ENCODE data around the gene UNC13C.

UNC13C gene

GRCh38 chr15:54345827-54346226 lies 367.6 kb downstream of the UNC13C start:
- H3K9me3 ChIP-seq (ENCODE audit: control insufficient read depth, insufficient read depth, low read length) = no peaks in the 10 kb centered on the region
- H3K9ac ChIP-seq (ENCODE audit: low read depth, low read length) = no peak overlapping the region
- no peak overlapping the region for H3K4me3 ChIP-seq (ENCODE audit: low read depth, low read length)
- no peaks in the 10 kb centered on the region for H3K4me1 ChIP-seq (ENCODE audit: control insufficient read depth, insufficient read depth, low read length)
- no peaks in the 10 kb centered on the region for H3K36me3 ChIP-seq (ENCODE audit: control insufficient read depth, insufficient read depth, low read length)
- no peaks in the 10 kb centered on the region for H3K27me3 ChIP-seq (ENCODE audit: control insufficient read depth, insufficient read depth, low read length)
- H3K27ac ChIP-seq (ENCODE audit: low read depth, low read length) = no peak overlapping the region

DNA sequence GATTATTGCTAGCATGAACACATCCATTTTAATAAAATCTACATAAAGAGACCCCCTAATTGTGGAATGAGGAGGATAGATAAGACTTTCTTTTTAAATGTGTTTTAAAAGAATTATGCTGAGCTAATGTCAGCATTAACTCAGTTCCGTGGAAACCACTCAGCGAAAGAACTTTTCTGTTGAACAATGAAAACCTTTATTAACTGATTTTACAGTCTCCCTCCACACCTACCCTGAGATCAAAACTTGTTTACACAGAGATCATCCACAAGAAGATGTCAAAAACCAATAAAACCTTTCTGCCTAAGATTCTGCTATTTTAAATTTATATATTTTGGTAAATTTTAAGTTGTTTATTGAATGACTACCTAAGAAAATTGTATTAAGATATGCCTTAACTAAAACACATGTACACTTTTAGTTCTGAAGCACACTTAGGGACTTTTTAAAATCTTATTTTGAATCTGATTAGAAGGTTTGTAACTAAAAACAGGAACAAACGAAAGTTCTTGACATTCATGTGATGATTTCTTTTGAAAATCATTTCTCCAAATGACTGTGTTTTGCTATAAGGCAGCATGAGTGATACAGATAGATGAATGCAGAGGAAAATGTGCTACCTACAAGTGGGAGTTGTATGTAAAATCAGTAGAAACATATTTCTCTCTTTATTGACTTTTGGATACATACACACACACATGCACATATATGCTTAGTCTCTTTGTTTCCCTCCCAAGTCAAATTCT lies 369.0 kb downstream of the UNC13C start:
- Histone ChIP-seq H3K27me3 (ENCODE audit: control insufficient read depth, insufficient read depth, low read length) (no peaks in the 10 kb centered on the region), H3K4me3 (ENCODE audit: low read depth, low read length) (no peak overlapping the region), H3K9ac (ENCODE audit: low read depth, low read length) (no peak overlapping the region), H3K36me3 (ENCODE audit: control insufficient read depth, insufficient read depth, low read length) (no peaks in the 10 kb centered on the region), H3K4me1 (ENCODE audit: control insufficient read depth, insufficient read depth, low read length) (no peaks in the 10 kb centered on the region), H3K9me3 (ENCODE audit: control insufficient read depth, insufficient read depth, low read length) (no peaks in the 10 kb centered on the region), H3K27ac (ENCODE audit: low read depth, low read length) (no peak overlapping the region)

GRCh38 chr15:54353726-54354125 lies 375.5 kb downstream of the UNC13C start:
- no peak overlapping the region for H3K4me3 ChIP-seq (ENCODE audit: low read depth, low read length)
- H3K27me3 ChIP-seq (ENCODE audit: control insufficient read depth, insufficient read depth, low read length) = no peaks in the 10 kb centered on the region
- peaks cover 3% of the 10 kb centered on the region; the same call in 1 of the 2 replicates for H3K9me3 ChIP-seq (ENCODE audit: control insufficient read depth, insufficient read depth, low read length)
- H3K36me3 ChIP-seq (ENCODE audit: control insufficient read depth, insufficient read depth, low read length) = no peaks in the 10 kb centered on the region
- no peak overlapping the region for H3K27ac ChIP-seq (ENCODE audit: low read depth, low read length)
- no peaks in the 10 kb centered on the region for H3K4me1 ChIP-seq (ENCODE audit: control insufficient read depth, insufficient read depth, low read length)
- H3K9ac ChIP-seq (ENCODE audit: low read depth, low read length) = no peak overlapping the region

- Histone ChIP-seq H3K4me3 (ENCODE audit: low read depth, low read length) (no peak overlapping the region), H3K27ac (ENCODE audit: low read depth, low read length) (no peak overlapping the region), H3K4me1 (ENCODE audit: control insufficient read depth, insufficient read depth, low read length) (no peaks in the 10 kb centered on the region), H3K9me3 (ENCODE audit: control insufficient read depth, insufficient read depth, low read length) (peaks cover 3% of the 10 kb centered on the region; the same call in 1 of the 2 replicates), H3K36me3 (ENCODE audit: control insufficient read depth, insufficient read depth, low read length) (no peaks in the 10 kb centered on the region), H3K9ac (ENCODE audit: low read depth, low read length) (no peak overlapping the region), H3K27me3 (ENCODE audit: control insufficient read depth, insufficient read depth, low read length) (no peaks in the 10 kb centered on the region)
Measured at GRCh38 chr15:54354341-54354740, 376.1 kb downstream of the UNC13C start.

GRCh38 chr15:54364961-54365360 lies 386.7 kb downstream of the UNC13C start:
- Histone ChIP-seq H3K9ac (ENCODE audit: low read depth, low read length) (no peak overlapping the region), H3K27ac (ENCODE audit: low read depth, low read length) (no peak overlapping the region), H3K27me3 (ENCODE audit: control insufficient read depth, insufficient read depth, low read length) (no peaks in the 10 kb centered on the region), H3K4me1 (ENCODE audit: control insufficient read depth, insufficient read depth, low read length) (peaks cover 7% of the 10 kb centered on the region), H3K36me3 (ENCODE audit: control insufficient read depth, insufficient read depth, low read length) (no peaks in the 10 kb centered on the region), H3K9me3 (ENCODE audit: control insufficient read depth, insufficient read depth, low read length) (peaks cover 5% of the 10 kb centered on the region), H3K4me3 (ENCODE audit: low read depth, low read length) (no peak overlapping the region)

- no peaks in the 10 kb centered on the region; the same call in 1 of the 2 replicates for H3K9me3 ChIP-seq (ENCODE audit: control insufficient read depth, insufficient read depth, low read length)
- no peak overlapping the region for H3K9ac ChIP-seq (ENCODE audit: low read depth, low read length)
- no peak overlapping the region for H3K27ac ChIP-seq (ENCODE audit: low read depth, low read length)
- peaks cover 7% of the 10 kb centered on the region for H3K4me1 ChIP-seq (ENCODE audit: control insufficient read depth, insufficient read depth, low read length)
- no peaks in the 10 kb centered on the region for H3K36me3 ChIP-seq (ENCODE audit: control insufficient read depth, insufficient read depth, low read length)
- H3K27me3 ChIP-seq (ENCODE audit: control insufficient read depth, insufficient read depth, low read length) = no peaks in the 10 kb centered on the region
- no peak overlapping the region for H3K4me3 ChIP-seq (ENCODE audit: low read depth, low read length)
Measured at GRCh38 chr15:54373332-54373731, 395.1 kb downstream of the UNC13C start.

GRCh38 chr15:54374184-54374952 lies 396.1 kb downstream of the UNC13C start:
- no peak overlapping the region for H3K27ac ChIP-seq (ENCODE audit: low read depth, low read length)
- H3K9ac ChIP-seq (ENCODE audit: low read depth, low read length) = no peak overlapping the region
- no peaks in the 10 kb centered on the region; the same call in 1 of the 2 replicates for H3K9me3 ChIP-seq (ENCODE audit: control insufficient read depth, insufficient read depth, low read length)
- H3K4me3 ChIP-seq (ENCODE audit: low read depth, low read length) = no peak overlapping the region
- H3K36me3 ChIP-seq (ENCODE audit: control insufficient read depth, insufficient read depth, low read length) = no peaks in the 10 kb centered on the region
- H3K27me3 ChIP-seq (ENCODE audit: control insufficient read depth, insufficient read depth, low read length) = no peaks in the 10 kb centered on the region
- H3K4me1 ChIP-seq (ENCODE audit: control insufficient read depth, insufficient read depth, low read length) = peaks cover 1% of the 10 kb centered on the region

- Histone ChIP-seq H3K4me3 (ENCODE audit: low read depth, low read length) (no peak overlapping the region), H3K36me3 (ENCODE audit: control insufficient read depth, insufficient read depth, low read length) (no peaks in the 10 kb centered on the region), H3K9ac (ENCODE audit: low read depth, low read length) (no peak overlapping the region), H3K4me1 (ENCODE audit: control insufficient read depth, insufficient read depth, low read length) (no peaks in the 10 kb centered on the region), H3K27me3 (ENCODE audit: control insufficient read depth, insufficient read depth, low read length) (no peaks in the 10 kb centered on the region), H3K9me3 (ENCODE audit: control insufficient read depth, insufficient read depth, low read length) (no peaks in the 10 kb centered on the region), H3K27ac (ENCODE audit: low read depth, low read length) (no peak overlapping the region)
Measured at GRCh38 chr15:54387799-54388198, 409.6 kb downstream of the UNC13C start.

DNA sequence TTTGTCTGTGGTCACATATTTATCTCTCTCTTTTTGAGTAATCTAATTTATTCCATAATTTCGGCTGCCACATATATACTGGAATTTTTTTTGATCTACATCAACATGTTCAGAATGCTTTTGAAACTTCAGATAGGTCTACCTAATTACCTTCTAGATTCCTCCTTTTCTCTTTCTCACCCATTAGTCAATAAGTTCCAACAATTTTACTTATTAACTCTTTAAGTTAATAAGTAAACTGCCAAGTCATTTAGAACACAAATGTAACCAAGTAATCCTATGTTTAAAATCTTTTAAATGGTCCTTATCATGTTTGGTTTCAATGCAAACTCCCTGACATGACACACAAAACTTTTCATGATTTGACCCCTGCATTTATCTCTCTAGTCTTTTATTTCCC lies 410.5 kb downstream of the UNC13C start:
- Histone ChIP-seq H3K9me3 (ENCODE audit: control insufficient read depth, insufficient read depth, low read length) (no peaks in the 10 kb centered on the region), H3K4me3 (ENCODE audit: low read depth, low read length) (no peak overlapping the region), H3K9ac (ENCODE audit: low read depth, low read length) (no peak overlapping the region), H3K27me3 (ENCODE audit: control insufficient read depth, insufficient read depth, low read length) (no peaks in the 10 kb centered on the region), H3K36me3 (ENCODE audit: control insufficient read depth, insufficient read depth, low read length) (no peaks in the 10 kb centered on the region), H3K4me1 (ENCODE audit: control insufficient read depth, insufficient read depth, low read length) (no peaks in the 10 kb centered on the region), H3K27ac (ENCODE audit: low read depth, low read length) (no peak overlapping the region)

DNA sequence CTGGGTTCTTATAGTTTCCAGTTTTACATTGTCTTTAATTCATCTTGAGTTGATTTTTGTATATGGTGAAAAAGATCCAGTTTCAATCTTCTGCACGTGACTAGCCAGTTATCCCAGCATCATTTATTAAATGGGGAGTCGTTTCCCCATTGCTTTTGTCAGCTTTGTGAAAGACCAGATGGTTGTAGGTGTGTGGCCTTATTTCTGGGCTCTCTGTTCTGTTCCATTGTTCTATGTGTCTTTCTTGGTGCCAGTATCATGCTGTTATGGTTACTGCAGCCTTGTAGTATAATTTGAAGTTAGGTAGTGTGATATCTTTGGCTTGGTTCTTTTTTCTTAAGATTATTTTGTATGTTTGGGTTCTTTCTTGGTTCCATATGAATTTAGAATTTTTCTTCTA lies 432.2 kb downstream of the UNC13C start:
- Histone ChIP-seq H3K4me1 (ENCODE audit: control insufficient read depth, insufficient read depth, low read length) (no peaks in the 10 kb centered on the region), H3K36me3 (ENCODE audit: control insufficient read depth, insufficient read depth, low read length) (no peaks in the 10 kb centered on the region), H3K27ac (ENCODE audit: low read depth, low read length) (no peak overlapping the region), H3K9ac (ENCODE audit: low read depth, low read length) (no peak overlapping the region), H3K9me3 (ENCODE audit: control insufficient read depth, insufficient read depth, low read length) (no peaks in the 10 kb centered on the region), H3K27me3 (ENCODE audit: control insufficient read depth, insufficient read depth, low read length) (no peaks in the 10 kb centered on the region), H3K4me3 (ENCODE audit: low read depth, low read length) (no peak overlapping the region)

GRCh38 chr15:54424171-54424570 lies 445.9 kb downstream of the UNC13C start:
- Histone ChIP-seq H3K36me3 (ENCODE audit: control insufficient read depth, insufficient read depth, low read length) (no peaks in the 10 kb centered on the region), H3K27ac (ENCODE audit: low read depth, low read length) (no peak overlapping the region), H3K9me3 (ENCODE audit: control insufficient read depth, insufficient read depth, low read length) (no peaks in the 10 kb centered on the region), H3K4me3 (ENCODE audit: low read depth, low read length) (no peak overlapping the region), H3K27me3 (ENCODE audit: control insufficient read depth, insufficient read depth, low read length) (no peaks in the 10 kb centered on the region), H3K4me1 (ENCODE audit: control insufficient read depth, insufficient read depth, low read length) (no peaks in the 10 kb centered on the region), H3K9ac (ENCODE audit: low read depth, low read length) (no peak overlapping the region)
